OCI-M2 (cell line): Measurements from ENCODE around the gene DIO1.

Experiments used
- DNase-seq: peaks from one replicate; lab custom pipeline; 2025; ENCODE audit not compliant: unreplicated experiment; lab: John Stamatoyannopoulos, UW

The DIO1 gene

DNA sequence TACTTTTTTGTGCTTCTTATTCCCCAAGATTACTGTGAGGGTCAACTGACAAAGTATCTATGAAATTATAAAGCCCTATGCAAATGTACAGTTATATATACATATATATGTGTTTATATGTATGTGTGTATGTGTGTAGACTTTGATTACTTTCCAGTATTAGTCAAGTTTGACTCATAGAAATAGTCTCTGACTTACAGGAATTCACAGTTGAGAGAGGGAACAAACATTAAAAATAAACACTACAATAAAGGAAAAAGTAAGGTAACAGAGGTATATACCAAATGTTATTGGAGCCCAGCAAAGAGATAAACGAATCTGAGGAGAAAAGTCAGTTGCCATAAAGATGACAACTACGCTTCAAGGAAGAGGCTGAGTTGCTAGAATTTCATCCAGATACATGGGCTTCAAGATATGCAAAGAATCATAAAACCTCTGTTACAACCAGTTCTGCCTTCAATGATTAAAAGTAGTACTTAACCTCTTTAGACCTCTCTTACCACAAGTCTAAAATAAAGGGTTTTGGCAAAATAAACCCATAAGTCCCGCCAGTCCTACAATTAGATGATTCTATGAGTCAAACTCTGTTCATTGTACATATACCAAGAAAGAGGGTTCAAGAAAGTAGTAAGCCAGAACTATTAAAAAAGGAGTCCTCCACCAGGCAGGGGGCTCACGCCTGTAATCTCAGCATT is 44.3 kb downstream of the DIO1 start:
- no peak for DNase-seq

DNA sequence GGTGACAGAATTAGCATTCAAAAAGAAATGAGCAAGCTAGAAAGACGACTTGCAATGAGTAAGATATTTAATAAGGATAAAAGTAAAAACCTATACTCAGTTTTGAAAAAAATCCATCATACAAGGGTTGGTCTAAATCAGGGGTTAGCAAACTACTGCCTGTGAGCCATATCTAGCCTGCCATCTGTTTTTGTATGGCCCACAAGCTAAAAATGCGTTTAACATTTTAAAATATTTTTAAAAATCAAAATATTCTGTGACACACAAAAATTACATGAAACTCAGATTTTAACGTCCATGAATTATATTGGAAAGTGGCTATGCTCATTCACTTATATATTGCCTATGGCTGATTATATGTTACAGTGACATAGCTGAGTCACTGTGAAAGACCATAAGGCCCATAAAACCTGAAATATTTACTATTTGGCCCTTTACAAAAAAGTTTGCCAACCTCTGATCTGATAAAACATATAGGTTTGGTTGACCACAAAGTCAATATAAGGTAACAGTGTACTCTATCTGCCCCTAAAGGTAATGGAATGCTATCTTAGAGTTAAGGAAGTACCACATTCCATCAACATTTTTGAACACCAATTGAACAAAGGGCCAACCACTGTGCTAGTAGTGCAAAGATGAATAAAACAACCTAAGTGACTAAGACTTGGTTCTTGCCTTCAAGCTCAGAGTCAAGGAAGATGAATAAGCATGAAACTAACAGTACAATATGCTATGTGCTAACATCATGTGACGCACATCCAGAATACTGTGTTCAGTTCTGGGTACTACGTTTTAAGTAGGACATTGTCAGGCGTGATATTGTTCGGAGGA is 48.4 kb downstream of the DIO1 start:
- no peak for DNase-seq

GRCh38 chr1:53943090-53943489 is 49.1 kb downstream of the DIO1 start:
- no peak for DNase-seq

GRCh38 chr1:53943490-53944043 is 49.6 kb downstream of the DIO1 start:
- DNase-seq, result no peak

- no peak for DNase-seq
Observed at GRCh38 chr1:53944469-53945182, 50.6 kb downstream of the DIO1 start.

DNA sequence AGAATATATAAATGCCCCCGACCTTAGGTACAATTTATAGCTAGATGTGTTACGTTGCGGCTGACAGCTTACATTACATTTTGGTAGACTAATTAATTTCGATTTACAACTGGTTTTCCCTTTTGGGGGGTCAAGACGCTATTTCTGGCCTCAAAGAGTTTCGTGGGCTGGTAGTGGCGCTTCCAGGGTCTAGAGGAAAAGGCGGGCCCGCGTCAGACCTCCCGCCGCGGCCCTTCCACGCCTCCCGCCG is 51.1 kb downstream of the DIO1 start:
- DNase-seq, result no peak

DNA sequence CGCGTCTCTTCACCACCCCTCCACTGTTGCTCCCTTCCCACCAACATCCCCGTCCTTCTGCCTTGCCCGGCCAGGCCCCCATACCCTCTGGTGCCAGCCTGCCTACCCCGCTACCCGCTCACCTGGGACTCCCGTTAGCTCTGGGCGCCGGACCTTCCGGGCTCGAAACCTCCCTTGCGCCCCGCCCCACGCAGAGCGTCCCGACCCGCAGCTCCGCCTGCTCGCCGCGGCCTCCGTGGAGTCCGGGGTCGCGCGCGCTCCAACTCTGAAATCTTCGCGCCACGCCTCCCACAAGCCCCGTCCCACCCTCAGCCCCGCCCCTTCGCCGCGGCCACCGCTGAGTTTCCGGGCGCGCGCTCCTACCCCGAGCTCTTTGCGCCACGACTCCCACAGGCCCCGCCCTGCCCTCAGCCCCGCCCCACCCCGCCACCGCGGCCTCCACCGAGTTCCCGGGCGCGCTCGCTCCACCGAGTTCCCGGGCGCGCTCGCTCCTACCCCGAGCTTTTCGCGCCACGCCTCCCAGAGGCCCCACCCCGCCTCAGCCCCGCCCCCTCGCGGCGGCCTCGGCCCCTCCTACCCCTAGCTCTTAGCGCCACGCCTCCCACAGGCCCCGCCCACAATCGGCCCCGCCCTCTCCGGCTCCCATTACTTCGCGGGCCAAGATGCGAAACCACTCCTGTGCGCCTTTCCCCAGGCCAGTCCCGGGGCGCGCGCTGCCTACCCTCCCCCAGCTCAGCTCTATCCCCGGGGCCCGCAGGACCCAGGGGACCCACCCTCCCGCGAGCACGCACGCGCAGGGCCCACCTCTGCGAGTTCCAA is 51.7 kb downstream of the DIO1 start, which contains the start of gene IFT25:
Gene IFT25 (minus strand): TSS at position 267 of the 819 bp plus-strand sequence. CDS start 5,617 bp downstream, outside the sequence.
- peak; percentile 63 for DNase-seq

DNA sequence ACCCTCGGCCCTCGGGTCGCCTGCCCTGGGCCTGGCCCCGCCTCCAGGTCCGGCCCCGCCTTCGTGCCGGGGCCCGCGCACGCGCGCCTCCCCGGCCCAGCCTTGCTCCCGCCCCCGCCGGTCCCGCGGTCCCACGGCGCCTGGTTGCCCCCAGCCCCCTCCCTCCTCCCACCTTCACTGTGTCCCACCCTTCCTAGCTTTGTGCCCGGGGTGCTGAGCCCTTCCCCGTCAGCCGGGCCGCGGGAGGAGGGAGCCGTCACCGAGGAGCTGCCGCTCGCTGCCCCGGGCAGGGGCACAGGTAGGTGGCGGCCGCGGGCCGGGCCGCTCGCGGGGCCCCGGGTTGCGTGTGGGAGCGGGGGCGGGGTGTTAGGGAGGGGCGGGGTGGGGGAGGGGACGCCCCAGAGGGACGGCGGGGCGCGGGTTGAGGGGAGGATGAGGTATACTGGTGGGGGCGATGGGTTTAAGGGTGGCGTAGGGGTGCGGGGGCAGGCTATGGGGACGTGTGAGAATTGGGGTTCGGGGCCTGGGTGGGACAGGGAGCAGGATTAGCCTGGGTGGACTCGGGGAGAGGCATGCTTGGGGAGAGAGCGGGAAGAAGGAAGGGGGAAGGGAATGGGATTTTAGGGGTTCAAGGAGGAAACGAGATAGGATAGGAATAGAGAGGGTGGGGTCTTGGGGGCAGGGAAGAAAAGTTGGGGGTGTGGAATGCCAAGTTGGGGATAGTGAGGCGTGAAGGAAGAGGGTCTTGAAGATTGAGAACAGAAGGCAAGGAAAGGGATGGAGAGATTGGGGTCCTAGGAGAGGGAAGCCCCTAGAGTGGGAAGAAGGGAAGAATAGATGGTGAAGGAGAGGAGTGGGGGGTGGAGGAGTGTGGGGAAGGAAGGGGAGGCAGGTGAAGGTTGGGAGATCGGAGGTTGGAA is 52.5 kb downstream of the DIO1 start, which contains the start of gene LRRC42:
Gene LRRC42 (plus strand): TSS at position 99 of the 920 bp plus-strand sequence. CDS start 5,650 bp downstream, outside the sequence.
- DNase-seq, result no peak

DNA sequence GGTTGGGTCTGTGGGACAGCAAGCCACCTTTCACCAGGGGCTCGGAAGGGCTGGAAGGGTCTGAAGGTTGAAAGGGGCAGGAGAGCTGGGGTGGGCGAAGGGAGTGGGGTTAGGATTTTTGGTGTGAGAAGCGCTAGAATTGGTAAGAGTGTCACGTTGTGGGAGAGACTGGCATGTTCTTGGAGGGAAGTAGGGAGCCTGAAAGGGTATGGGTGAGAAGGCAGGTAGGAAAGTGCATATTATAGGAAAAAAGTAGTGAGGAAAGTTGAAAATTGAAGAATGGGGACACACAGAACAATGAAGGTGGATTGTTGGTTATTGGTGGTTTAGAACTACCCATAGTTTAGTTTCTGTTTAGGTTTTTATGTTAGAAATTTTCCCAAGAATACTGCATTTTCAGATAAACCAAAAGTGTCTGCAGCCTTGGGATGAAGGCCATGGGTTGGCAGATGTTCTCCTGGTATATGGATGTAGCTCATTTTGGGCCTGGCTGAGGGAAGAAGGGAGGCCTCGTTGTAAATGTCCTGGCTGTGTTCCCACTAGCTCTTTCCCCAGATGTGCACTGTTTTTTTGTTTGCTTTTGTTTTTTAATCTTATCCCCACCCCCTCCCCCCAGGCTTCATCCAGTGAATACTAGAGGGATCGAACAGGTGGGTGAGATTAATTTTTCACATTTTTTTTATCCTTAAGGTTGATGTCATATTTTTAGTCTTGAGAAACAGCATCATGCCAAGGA is 53.4 kb downstream of the DIO1 start:
- no peak for DNase-seq

- DNase-seq, result no peak
Observed at GRCh38 chr1:53948291-53948690, 54.3 kb downstream of the DIO1 start.

- no peak for DNase-seq
Observed at GRCh38 chr1:53949023-53949990, 55.3 kb downstream of the DIO1 start.

DNA sequence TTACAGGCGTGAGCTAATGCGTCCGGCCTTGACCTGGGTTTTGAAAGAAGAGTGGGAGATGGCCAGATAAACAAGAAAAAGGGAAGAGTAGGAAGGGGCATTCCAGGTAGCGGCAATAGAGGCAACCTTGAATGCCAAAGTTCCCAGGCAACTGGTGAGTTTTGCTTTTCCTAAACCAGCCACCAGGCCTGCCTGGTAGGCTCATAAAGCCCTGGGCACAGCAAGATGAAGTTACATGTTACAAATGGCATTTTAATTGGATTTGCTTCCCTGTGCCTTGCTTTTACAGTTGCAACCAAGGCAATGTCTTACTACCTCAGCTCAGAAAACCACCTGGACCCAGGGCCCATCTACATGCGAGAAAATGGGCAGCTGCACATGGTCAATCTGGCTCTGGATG is 57.7 kb downstream of the DIO1 start:
- DNase-seq, result no peak

- DNase-seq, result no peak
Observed at GRCh38 chr1:53954128-53954527, 60.1 kb downstream of the DIO1 start.

GRCh38 chr1:53956308-53957168 is 62.6 kb downstream of the DIO1 start:
- DNase-seq, result no peak

GRCh38 chr1:53957194-53957818 is 63.3 kb downstream of the DIO1 start:
- DNase-seq, result no peak

GRCh38 chr1:53959664-53960250 is 65.8 kb downstream of the DIO1 start:
- no peak for DNase-seq
